Rectal smooth muscle tissue (tissue), 1 donor: ENCODE results near the gene CIT.

Source experiments
- H3K27ac ChIP-seq: one replicate; pipeline ENCODE4 v1.7.0; 2013; ENCODE audit warnings: low read depth, low read length, inconsistent platforms
- H3K27me3 ChIP-seq: one replicate; pipeline ENCODE4 v1.7.0; 2013; ENCODE audit warnings: low read length; ENCODE audit not compliant: control insufficient read depth, insufficient read depth
- H3K36me3 ChIP-seq: one replicate; pipeline ENCODE4 v1.7.0; 2013; ENCODE audit warnings: low read length; ENCODE audit not compliant: control insufficient read depth, insufficient read depth
- H3K4me1 ChIP-seq: one replicate; pipeline ENCODE4 v1.7.0; 2013; ENCODE audit warnings: low read length; ENCODE audit not compliant: control insufficient read depth, insufficient read depth
- H3K4me3 ChIP-seq: one replicate; pipeline ENCODE4 v1.7.0; 2013; ENCODE audit warnings: low read length
- H3K9ac ChIP-seq: one replicate; pipeline ENCODE4 v1.7.0; 2013; ENCODE audit warnings: low read length

Gene CIT

DNA sequence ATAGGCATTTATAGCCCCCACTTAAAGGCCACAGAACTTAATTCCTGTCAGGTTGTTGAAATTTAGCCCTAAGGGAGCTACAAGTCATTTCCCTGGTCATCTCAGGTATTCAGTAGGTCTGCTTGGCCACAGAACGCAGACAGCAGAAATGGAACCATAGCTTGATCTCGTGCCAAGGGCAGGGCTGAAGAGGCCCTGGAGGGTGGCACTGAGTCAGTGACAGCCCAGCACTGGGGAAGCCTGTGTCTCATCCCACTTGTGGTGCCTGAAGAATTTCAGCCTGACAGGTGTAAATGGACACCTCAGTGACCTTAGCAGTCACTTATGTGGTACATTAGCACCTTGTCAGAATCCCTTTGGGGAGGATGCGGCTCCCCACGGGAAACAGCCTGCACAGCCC, 202.6 kb downstream of the CIT start:
- H3K27me3 ChIP-seq = no peaks in the 10 kb centered on the region
- H3K36me3 ChIP-seq = peaks cover 51% of the 10 kb centered on the region
- no peak overlapping the region for H3K4me3 ChIP-seq
- no peak overlapping the region for H3K9ac ChIP-seq
- no peak overlapping the region for H3K27ac ChIP-seq
- H3K4me1 ChIP-seq = no peaks in the 10 kb centered on the region

DNA sequence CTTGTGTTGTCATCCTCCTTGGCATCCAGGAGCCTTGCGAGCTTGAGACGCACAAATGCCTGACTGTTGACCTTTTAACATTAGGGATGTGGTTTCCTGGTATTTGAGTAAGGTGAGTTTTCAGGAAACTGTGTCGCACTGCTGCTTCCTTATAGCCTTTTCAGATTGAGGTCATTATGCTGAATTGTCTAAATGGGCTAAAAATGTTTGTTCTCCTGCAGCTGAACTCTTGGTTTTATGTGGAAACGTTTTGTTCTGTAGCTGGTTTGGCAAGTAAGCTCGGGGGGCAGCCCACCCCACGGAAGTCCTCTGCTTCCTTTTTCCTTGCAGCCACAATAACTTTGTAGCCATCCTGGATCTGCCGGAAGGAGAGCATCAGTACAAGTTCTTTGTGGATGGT, 203.5 kb downstream of the CIT start:
- no peak overlapping the region for H3K4me3 ChIP-seq
- H3K4me1 ChIP-seq = no peaks in the 10 kb centered on the region
- H3K27ac ChIP-seq = no peak overlapping the region
- H3K36me3 ChIP-seq = peaks cover 41% of the 10 kb centered on the region
- H3K27me3 ChIP-seq = no peaks in the 10 kb centered on the region
- H3K9ac ChIP-seq = no peak overlapping the region

DNA sequence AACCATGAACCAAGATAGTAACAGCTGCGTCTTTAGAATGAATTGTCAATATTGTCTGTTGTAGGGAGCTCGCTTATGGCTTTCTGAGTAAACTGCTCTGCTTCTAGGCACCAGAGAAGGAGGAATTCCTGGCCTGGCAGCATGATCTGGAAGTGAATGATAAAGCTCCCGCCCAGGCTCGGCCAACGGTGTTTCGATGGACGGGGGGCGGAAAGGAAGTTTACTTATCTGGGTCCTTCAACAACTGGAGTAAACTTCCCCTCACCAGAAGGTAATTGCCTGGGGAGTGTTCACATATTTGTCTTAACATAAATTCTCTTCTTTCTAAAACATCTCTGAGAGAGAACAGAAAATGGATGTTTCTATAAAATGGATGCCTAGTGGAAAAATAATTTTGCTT, 204.9 kb downstream of the CIT start:
- Histone ChIP-seq H3K9ac (no peak overlapping the region), H3K4me1 (peaks cover under 1% of the 10 kb centered on the region), H3K27ac (no peak overlapping the region), H3K4me3 (no peak overlapping the region), H3K27me3 (no peaks in the 10 kb centered on the region), H3K36me3 (peaks cover 30% of the 10 kb centered on the region)

- H3K36me3 ChIP-seq = peaks cover 19% of the 10 kb centered on the region
- no peak overlapping the region for H3K9ac ChIP-seq
- H3K27me3 ChIP-seq = no peaks in the 10 kb centered on the region
- peaks cover 3% of the 10 kb centered on the region for H3K4me1 ChIP-seq
- H3K27ac ChIP-seq = no peak overlapping the region
- no peak overlapping the region for H3K4me3 ChIP-seq
Measured at GRCh38 chr12:119671070-119671469, 206.1 kb downstream of the CIT start.

- H3K9ac ChIP-seq = peak overlapping the region; percentile 6
- H3K36me3 ChIP-seq = peaks cover 11% of the 10 kb centered on the region
- peak overlapping the region; percentile 11 for H3K4me3 ChIP-seq
- no peaks in the 10 kb centered on the region for H3K27me3 ChIP-seq
- H3K4me1 ChIP-seq = peaks cover 3% of the 10 kb centered on the region
- H3K27ac ChIP-seq = no peak overlapping the region
Measured at GRCh38 chr12:119669744-119670472, 207.2 kb downstream of the CIT start.

DNA sequence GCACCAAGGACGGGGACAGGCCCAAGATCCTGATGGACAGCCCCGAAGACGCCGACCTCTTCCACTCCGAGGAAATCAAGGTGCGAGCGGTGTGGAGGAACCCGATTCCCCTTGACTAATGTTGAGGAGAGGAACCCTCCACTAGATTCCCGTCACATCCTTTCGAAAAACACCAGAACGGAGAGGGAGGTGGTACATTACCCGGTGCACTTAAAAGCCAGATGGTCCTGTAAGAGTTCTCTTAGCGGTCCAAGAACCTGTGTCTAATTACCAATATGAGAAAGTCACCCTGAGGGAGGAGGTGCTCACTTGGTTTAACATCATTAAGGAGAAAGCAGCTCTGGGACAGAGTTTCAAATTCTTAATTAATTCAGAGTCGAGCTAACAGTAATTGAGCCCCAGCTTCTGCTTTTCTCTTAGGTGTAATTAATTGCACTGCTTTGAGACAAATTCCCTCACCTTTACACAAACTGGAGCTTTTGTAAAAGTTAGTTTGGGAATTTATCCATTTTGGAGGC, 208.7 kb downstream of the CIT start:
- no peaks in the 10 kb centered on the region for H3K27me3 ChIP-seq
- peak overlapping the region; percentile 88 for H3K27ac ChIP-seq
- peak overlapping the region; percentile 94 for H3K9ac ChIP-seq
- H3K4me3 ChIP-seq = peak overlapping the region; percentile 96
- no peaks in the 10 kb centered on the region for H3K36me3 ChIP-seq
- H3K4me1 ChIP-seq = peaks cover 3% of the 10 kb centered on the region

GRCh38 chr12:119667577-119668323, 209.4 kb downstream of the CIT start, which contains the start of gene PRKAB1:
PRKAB1 (plus strand) TSS chr12:119668133; CDS start chr12:119668245, 112 bp downstream.
- no peaks in the 10 kb centered on the region for H3K27me3 ChIP-seq
- H3K4me3 ChIP-seq = peak within 1 kb of the TSS; percentile 96
- peak within 1 kb of the TSS; percentile 94 for H3K9ac ChIP-seq
- peak within 1 kb of the TSS; percentile 88 for H3K27ac ChIP-seq
- H3K4me1 ChIP-seq = peaks cover 3% of the 10 kb centered on the region
- no peaks in the 10 kb centered on the region for H3K36me3 ChIP-seq

DNA sequence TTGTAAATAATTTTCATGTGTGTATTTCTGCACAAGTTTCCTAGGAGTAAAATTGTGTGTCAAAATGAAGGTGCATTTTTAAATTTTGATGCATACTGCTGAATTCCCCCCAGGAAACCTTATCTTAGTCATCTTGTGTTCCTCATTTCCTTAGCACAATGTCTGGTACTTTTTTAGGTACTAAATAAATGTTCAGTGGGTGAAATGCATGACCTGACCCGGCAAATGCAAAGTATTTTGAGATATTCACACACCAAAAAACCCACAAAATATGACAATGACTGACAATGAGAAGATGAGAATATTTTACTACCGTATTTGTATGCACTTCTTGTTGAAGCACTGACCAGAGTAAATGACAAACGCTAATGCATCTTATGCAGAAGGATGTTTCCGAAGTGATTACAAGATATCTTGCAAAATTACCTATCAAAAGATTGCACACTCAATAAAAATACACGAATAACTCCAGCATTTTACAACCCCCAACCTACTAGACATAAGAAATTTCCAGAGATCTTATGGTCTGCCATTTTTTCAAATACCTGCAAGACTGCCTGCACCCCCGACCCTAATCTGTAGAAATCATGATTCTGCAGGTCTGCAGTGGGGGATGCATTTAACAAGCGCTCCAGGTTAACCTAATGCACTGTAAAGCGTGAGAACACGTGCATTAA, 210.1 kb downstream of the CIT start:
- Histone ChIP-seq H3K27me3 (no peaks in the 10 kb centered on the region), H3K36me3 (no peaks in the 10 kb centered on the region), H3K9ac (no peak overlapping the region), H3K4me3 (peak overlapping the region; percentile 96), H3K4me1 (peaks cover 3% of the 10 kb centered on the region), H3K27ac (no peak overlapping the region)

DNA sequence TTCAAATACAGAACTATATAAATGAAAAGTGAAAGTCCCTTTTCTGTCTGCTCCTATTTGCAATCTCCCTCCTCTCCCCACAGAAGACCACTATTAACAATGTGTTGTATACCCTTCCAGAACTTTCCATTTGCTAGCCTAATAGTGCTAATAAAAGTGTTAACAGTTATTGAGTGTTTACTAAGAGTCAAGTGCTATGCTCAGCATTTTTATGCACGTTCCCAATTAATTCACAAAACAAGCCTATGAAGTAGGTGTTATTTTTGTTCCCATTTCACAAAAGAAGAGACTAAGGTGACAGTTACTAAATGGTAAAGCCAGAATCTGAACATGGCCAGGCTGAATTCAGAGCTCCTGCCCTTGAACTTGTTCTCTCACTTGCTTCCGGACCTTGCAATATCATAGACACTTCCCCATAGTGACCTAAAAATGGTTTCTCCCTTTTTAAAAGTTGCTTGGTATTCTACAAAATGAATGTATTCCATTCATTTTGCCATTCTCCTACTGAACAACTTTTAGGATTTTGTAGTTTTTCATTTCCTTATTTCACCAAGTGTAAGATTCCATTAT, 210.8 kb downstream of the CIT start:
- Histone ChIP-seq H3K4me3 (no peak overlapping the region), H3K36me3 (no peaks in the 10 kb centered on the region), H3K9ac (no peak overlapping the region), H3K4me1 (peaks cover 3% of the 10 kb centered on the region), H3K27ac (no peak overlapping the region), H3K27me3 (no peaks in the 10 kb centered on the region)

GRCh38 chr12:119665164-119665929, 211.8 kb downstream of the CIT start:
- H3K36me3 ChIP-seq = no peaks in the 10 kb centered on the region
- H3K9ac ChIP-seq = no peak overlapping the region
- no peaks in the 10 kb centered on the region for H3K27me3 ChIP-seq
- H3K4me3 ChIP-seq = no peak overlapping the region
- H3K27ac ChIP-seq = no peak overlapping the region
- peaks cover 3% of the 10 kb centered on the region for H3K4me1 ChIP-seq

- Histone ChIP-seq H3K27ac (no peak overlapping the region), H3K4me1 (peaks cover 3% of the 10 kb centered on the region), H3K36me3 (no peaks in the 10 kb centered on the region), H3K9ac (no peak overlapping the region), H3K4me3 (no peak overlapping the region), H3K27me3 (no peaks in the 10 kb centered on the region)
Measured at GRCh38 chr12:119664642-119665041, 212.5 kb downstream of the CIT start.
